Trophoblast cell (in vitro differentiated cells and primary cell): ENCODE results near the gene USF1.
"Not testable (repeated sequence)": the region's sequence is repeated elsewhere in the genome, so short reads cannot be mapped to it uniquely, and the experiment has no call there.

Source experiments
- DNase-seq, 2 donors: peaks; one replicate each; pipeline ENCODE4 v3.0.0-alpha.2; 2016
- H2AFZ ChIP-seq: 2 replicates; pipeline ENCODE4 v1.6.1; 2013; ENCODE audit warnings: low read length, moderate library complexity, mild to moderate bottlenecking; ENCODE audit not compliant: insufficient read depth, poor library complexity
- H2AK5ac ChIP-seq: 2 replicates; pipeline ENCODE4 v1.6.1; 2013; ENCODE audit warnings: mild to moderate bottlenecking, low read length
- H2BK120ac ChIP-seq: 2 replicates; pipeline ENCODE4 v1.6.1; 2013; ENCODE audit warnings: low read length, mild to moderate bottlenecking, moderate library complexity; ENCODE audit not compliant: insufficient read depth, poor library complexity
- H2BK12ac ChIP-seq: 2 replicates; pipeline ENCODE4 v1.6.1; 2013; ENCODE audit warnings: mild to moderate bottlenecking, low read length, moderate library complexity
- H2BK5ac ChIP-seq: 2 replicates; pipeline ENCODE4 v1.6.1; 2013; ENCODE audit warnings: low read length, low read depth, moderate library complexity, mild to moderate bottlenecking; ENCODE audit not compliant: poor library complexity
- H3K14ac ChIP-seq: 2 replicates; pipeline ENCODE4 v1.6.1; 2013; ENCODE audit warnings: mild to moderate bottlenecking, low read length
- H3K18ac ChIP-seq: 2 replicates; pipeline ENCODE4 v1.6.1; 2013; ENCODE audit warnings: mild to moderate bottlenecking, low read length
- H3K23ac ChIP-seq: 2 replicates; pipeline ENCODE4 v1.6.1; 2013; ENCODE audit warnings: low read length
- H3K27ac ChIP-seq: 2 replicates; pipeline ENCODE4 v1.5.1; 2013; ENCODE audit warnings: low read depth, mild to moderate bottlenecking, inconsistent platforms, low read length, moderate library complexity
- H3K27me3 ChIP-seq: 2 replicates; pipeline ENCODE4 v1.6.1; 2013; ENCODE audit warnings: inconsistent platforms, mild to moderate bottlenecking, low read length, moderate library complexity; ENCODE audit not compliant: insufficient read depth
- H3K36me3 ChIP-seq, 2 experiments: 1 replicate in 1 of 2; 2 replicates in 1 of 2; pipeline ENCODE4 v1.6.1; 2013; ENCODE audit warnings: low read length in 2 of 2, mild to moderate bottlenecking in 2 of 2, moderate library complexity in 1 of 2; ENCODE audit not compliant: insufficient read depth in 2 of 2, control insufficient read depth in 1 of 2
- H3K4ac ChIP-seq: 2 replicates; pipeline ENCODE4 v1.6.1; 2013; ENCODE audit warnings: low read depth, mild to moderate bottlenecking, low read length, moderate library complexity
- H3K4me1 ChIP-seq, 2 experiments: 1 replicate in 1 of 2; 2 replicates in 1 of 2; pipeline ENCODE4 v1.6.1; 2013; ENCODE audit warnings: low read length in 2 of 2, mild to moderate bottlenecking in 2 of 2, moderate library complexity in 1 of 2; ENCODE audit not compliant: insufficient read depth in 2 of 2, control insufficient read depth in 1 of 2
- H3K4me2 ChIP-seq: 2 replicates; pipeline ENCODE4 v1.6.1; 2013; ENCODE audit warnings: inconsistent platforms, mild to moderate bottlenecking, low read length, moderate library complexity
- H3K4me3 ChIP-seq: 2 replicates; pipeline ENCODE4 v1.5.1; 2013; ENCODE audit warnings: mild to moderate bottlenecking, low read depth, low read length, inconsistent platforms
- H3K79me1 ChIP-seq: one replicate; pipeline ENCODE4 v1.6.1; 2013; ENCODE audit warnings: low read length
- H3K79me2 ChIP-seq: 2 replicates; pipeline ENCODE4 v1.6.1; 2013; ENCODE audit warnings: low read length, mild to moderate bottlenecking; ENCODE audit not compliant: control insufficient read depth, insufficient read depth, poor library complexity
- H3K9ac ChIP-seq: 2 replicates; pipeline ENCODE4 v1.6.1; 2013; ENCODE audit warnings: mild to moderate bottlenecking, low read length
- H3K9me3 ChIP-seq: 2 replicates; pipeline ENCODE4 v1.6.1; 2013; ENCODE audit warnings: low read depth, mild to moderate bottlenecking, control low read depth, inconsistent platforms, low read length; ENCODE audit not compliant: insufficient read depth
- H4K12ac ChIP-seq: 2 replicates; pipeline ENCODE4 v1.6.1; 2013; ENCODE audit warnings: low read depth, mild to moderate bottlenecking, low read length, moderate library complexity
- H4K8ac ChIP-seq: 2 replicates; pipeline ENCODE4 v1.6.1; 2013; ENCODE audit warnings: low read depth, mild to moderate bottlenecking, low read length, moderate library complexity
- H4K91ac ChIP-seq: one replicate; pipeline ENCODE4 v1.6.1; 2013; ENCODE audit warnings: low read depth, mild to moderate bottlenecking, low read length, moderate library complexity
- WGBS: extraction: QIAGEN DNeasy Blood & Tissue Kit; methylation state at CpG from one replicate; pipeline ENCODE4 v1.1.7; 2013; ENCODE audit warnings: missing lambda C conversion rate; ENCODE audit not compliant: insufficient read length, insufficient coverage; ENCODE audit errors: extremely low coverage; 5-methylcytosine and 5-hydroxymethylcytosine counted together

Gene USF1

DNA sequence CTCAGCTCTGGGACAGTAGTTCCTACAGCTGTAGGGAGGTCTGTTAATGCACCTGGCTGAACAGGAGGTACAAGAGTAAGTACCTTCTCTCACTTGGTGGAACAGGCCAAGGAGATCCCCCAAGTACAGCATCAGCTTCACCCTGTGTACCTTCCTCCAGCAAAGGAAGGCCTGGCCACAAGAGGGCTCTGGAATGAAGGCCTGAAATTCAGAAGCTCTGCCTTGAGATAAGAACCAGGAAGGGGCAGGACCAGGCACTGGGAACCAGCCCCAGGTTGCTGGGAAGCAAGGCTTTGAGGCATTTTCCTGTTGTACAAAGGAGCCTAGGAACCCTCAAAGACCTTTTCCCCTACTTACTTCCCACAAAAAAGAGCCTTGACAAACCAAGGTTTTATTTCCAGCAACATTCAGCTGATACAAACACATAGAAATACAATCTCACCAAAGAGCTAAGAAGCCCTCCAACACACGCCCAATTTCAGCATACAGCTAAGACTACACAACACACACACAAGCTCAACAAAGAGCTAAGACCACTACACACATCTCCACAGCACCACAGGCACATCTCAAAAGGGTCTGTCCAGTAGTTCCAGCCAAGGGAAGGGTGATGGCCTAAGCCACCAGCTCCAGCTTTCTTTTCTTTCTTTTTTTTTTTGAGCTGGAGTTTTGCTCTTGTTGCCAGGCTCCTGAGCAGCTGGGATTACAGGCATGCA, 48.3 kb downstream of the USF1 start:
- DNase-seq = peak; percentile 69
- Histone ChIP-seq H3K18ac (no peak overlapping the region), H3K79me2 (no peaks in the 10 kb centered on the region), H3K4me1 (peaks cover 5 to 7% of the 10 kb centered on the region in 2 experiments), H3K14ac (no peak overlapping the region), H3K27me3 (no peaks in the 10 kb centered on the region), H3K23ac (no peak overlapping the region), H2BK5ac (no peak overlapping the region), H2AFZ (no peak overlapping the region), H2AK5ac (no peak overlapping the region), H2BK120ac (no peak overlapping the region), H3K27ac (peak overlapping the region; percentile 55), H4K91ac (no peak overlapping the region), H3K9me3 (no peaks in the 10 kb centered on the region), H2BK12ac (peak overlapping the region; percentile 10), H4K12ac (no peak overlapping the region), H3K79me1 (no peaks in the 10 kb centered on the region), H3K36me3 (peaks cover 37 to 49% of the 10 kb centered on the region in 2 experiments), H3K9ac (no peak overlapping the region), H3K4me3 (no peak overlapping the region), H4K8ac (no peak overlapping the region), H3K4me2 (no peak overlapping the region), H3K4ac (no peak overlapping the region)
- WGBS = no CpG with 5 or more reads among the region's 1 CpG

DNA sequence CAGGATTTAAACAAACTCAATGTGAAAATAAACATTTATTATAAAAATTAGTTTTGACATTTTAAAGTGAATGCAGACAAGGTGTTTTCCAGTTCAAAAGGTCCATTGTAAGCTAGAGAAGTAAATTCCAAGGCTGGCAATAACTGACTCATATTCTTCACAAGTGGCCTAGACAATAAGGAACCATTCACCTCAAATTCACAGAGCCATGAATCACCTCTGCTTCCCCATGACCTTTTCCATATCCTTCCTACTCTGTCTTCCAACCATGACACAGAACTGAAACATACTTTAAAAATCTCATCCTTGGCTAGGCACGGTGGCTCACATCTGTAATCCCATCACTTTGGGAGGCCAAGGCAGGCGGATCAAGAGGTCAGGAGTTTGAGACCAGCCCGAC, 49.6 kb downstream of the USF1 start:
- Histone ChIP-seq H3K4me2 (no peak overlapping the region), H2BK12ac (no peak overlapping the region), H3K4me1 (peaks cover 5 to 7% of the 10 kb centered on the region in 2 experiments), H3K27ac (no peak overlapping the region), H4K91ac (no peak overlapping the region), H4K12ac (no peak overlapping the region), H3K18ac (no peak overlapping the region), H3K4me3 (no peak overlapping the region), H3K9ac (no peak overlapping the region), H2BK5ac (no peak overlapping the region), H2BK120ac (no peak overlapping the region), H2AFZ (no peak overlapping the region), H3K23ac (no peak overlapping the region), H3K79me2 (no peaks in the 10 kb centered on the region), H3K36me3 (peaks cover 34 to 44% of the 10 kb centered on the region in 2 experiments), H4K8ac (no peak overlapping the region), H3K9me3 (no peaks in the 10 kb centered on the region), H3K79me1 (no peaks in the 10 kb centered on the region), H2AK5ac (no peak overlapping the region), H3K27me3 (no peaks in the 10 kb centered on the region), H3K4ac (no peak overlapping the region), H3K14ac (no peak overlapping the region)
- DNase-seq = peak in 1 of 2 donors; percentile 28
- WGBS = no CpG with 5 or more reads among the region's 3 CpGs

DNA sequence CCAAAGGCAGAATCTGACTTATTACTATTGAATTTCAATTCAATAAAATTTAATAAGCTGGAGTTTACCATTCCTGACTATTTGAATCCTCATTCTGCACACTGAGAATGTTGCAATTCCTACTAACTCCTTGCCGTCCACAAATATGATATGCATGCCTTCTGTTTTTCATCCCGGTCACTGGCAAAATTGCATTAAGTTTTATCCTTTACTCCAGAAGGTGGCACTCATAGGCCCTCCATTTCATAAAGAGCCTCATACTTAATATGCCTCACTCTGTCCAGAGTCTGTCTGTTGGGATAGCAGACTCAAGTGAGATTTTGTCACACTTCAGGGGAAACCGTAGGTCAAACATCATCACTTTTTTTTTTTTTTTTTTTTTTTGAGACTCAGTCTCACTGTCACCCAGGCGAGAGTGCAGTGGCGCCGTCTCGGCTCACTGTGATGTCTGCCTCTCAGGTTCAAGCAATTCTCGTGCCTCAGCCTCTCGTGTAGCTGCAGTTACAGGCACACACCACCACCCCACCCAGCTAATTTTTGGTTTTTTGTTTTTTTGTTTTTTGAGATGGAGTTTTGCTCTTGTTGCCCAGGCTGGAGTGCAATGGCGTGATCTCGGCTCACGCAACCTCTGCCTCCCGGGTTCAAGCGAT, 52.1 kb downstream of the USF1 start:
- no peak overlapping the region for H3K23ac ChIP-seq
- no peak overlapping the region for H2BK120ac ChIP-seq
- no peak overlapping the region for H4K91ac ChIP-seq
- H2BK5ac ChIP-seq = no peak overlapping the region
- no peak overlapping the region for H3K4me3 ChIP-seq
- WGBS = no CpG with 5 or more reads among the region's 14 CpGs
- H3K79me2 ChIP-seq = no peaks in the 10 kb centered on the region
- H3K18ac ChIP-seq = no peak overlapping the region
- no peak overlapping the region for H2BK12ac ChIP-seq
- no peak overlapping the region for H4K8ac ChIP-seq
- H3K14ac ChIP-seq = no peak overlapping the region
- H3K79me1 ChIP-seq = no peaks in the 10 kb centered on the region
- H4K12ac ChIP-seq = no peak overlapping the region
- H3K36me3 ChIP-seq = peaks cover 9 to 19% of the 10 kb centered on the region in 2 experiments
- no peak overlapping the region for H2AFZ ChIP-seq
- peak; percentile 44 to 82 for DNase-seq
- H3K9ac ChIP-seq = no peak overlapping the region
- peaks cover 3 to 7% of the 10 kb centered on the region in 2 experiments for H3K4me1 ChIP-seq
- no peak overlapping the region for H3K4ac ChIP-seq
- H3K27me3 ChIP-seq = no peaks in the 10 kb centered on the region
- H3K9me3 ChIP-seq = no peaks in the 10 kb centered on the region
- H3K27ac ChIP-seq = no peak overlapping the region
- no peak overlapping the region for H2AK5ac ChIP-seq
- no peak overlapping the region for H3K4me2 ChIP-seq

DNA sequence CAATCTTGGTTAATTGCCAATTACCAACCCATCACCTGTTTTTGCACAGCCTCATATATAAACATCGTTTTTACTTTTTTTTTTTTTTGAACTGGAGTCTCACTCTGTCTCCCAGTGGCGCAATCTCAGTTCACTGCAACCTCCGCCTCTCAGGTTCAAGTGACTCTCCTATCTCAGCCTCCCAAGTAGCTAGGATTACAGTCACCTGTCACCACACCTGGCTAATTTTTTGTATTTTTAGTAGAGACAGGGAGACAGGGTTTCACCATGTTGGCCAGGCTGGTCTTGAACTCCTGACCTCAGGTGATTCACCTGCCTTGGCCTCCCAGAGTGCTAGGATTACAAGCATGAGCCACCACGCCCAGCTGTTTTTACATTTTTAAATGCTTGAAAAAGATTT, 53.7 kb downstream of the USF1 start:
- H2BK5ac ChIP-seq, H3K9me3 ChIP-seq, H3K18ac ChIP-seq, H3K4me2 ChIP-seq, H3K14ac ChIP-seq, H2AFZ ChIP-seq, H4K8ac ChIP-seq, H3K4ac ChIP-seq, H3K79me1 ChIP-seq, H2BK120ac ChIP-seq, H2AK5ac ChIP-seq, H3K27me3 ChIP-seq, H3K9ac ChIP-seq, H2BK12ac ChIP-seq, H3K4me1 ChIP-seq, H4K91ac ChIP-seq, H4K12ac ChIP-seq, H3K27ac ChIP-seq, H3K4me3 ChIP-seq, H3K23ac ChIP-seq, H3K36me3 ChIP-seq, H3K79me2 ChIP-seq: not testable (repeated sequence)
- WGBS = no CpG with 5 or more reads among the region's 4 CpGs
- peak; percentile 57 to 71 for DNase-seq
